MM.1S (cell line): Measurements from ENCODE around the gene TLE3.
A peak's percentile ranks its signal among the peaks of the same experiment; 100 is the strongest.

Experiments used
- DNase-seq: peaks from one replicate; pipeline ENCODE4 v3.0.0-alpha.2; 2015
- H2AFZ ChIP-seq: fragments of 300-600 bp; sonication (generic); 2 replicates; pipeline ENCODE4 v1.6.0; 2016; ENCODE audit warnings: antibody characterized with exemption, low read length
- H3F3A ChIP-seq: fragments of 300-600 bp; sonication (generic); 2 replicates; pipeline ENCODE4 v1.6.1; 2016; ENCODE audit warnings: mild to moderate bottlenecking, antibody characterized with exemption, low read length, moderate library complexity, mixed read lengths; ENCODE audit not compliant: insufficient read depth
- H3K27ac ChIP-seq: fragments of 300-600 bp; sonication (generic); 2 replicates; pipeline ENCODE4 v1.5.1; 2016; ENCODE audit warnings: mild to moderate bottlenecking, low read length
- H3K27me3 ChIP-seq: fragments of 300-600 bp; sonication (generic); replicated peaks from 2 replicates; pipeline ENCODE4 v1.6.0; 2016; ENCODE audit warnings: low read length; ENCODE audit not compliant: insufficient read depth
- H3K36me3 ChIP-seq: fragments of 300-600 bp; sonication (generic); replicated peaks from 2 replicates; pipeline ENCODE4 v1.6.1; 2016; ENCODE audit warnings: mild to moderate bottlenecking, low read length, mixed read lengths; ENCODE audit not compliant: insufficient read depth
- H3K4me1 ChIP-seq: fragments of 300-600 bp; sonication (generic); 2 replicates; pipeline ENCODE4 v1.6.1; 2016; ENCODE audit warnings: low read length, mixed read lengths
- H3K4me2 ChIP-seq: fragments of 300-600 bp; sonication (generic); 2 replicates; pipeline ENCODE4 v1.6.0; 2016; ENCODE audit warnings: low read depth, low read length
- H3K4me3 ChIP-seq: fragments of 300-600 bp; sonication (generic); 2 replicates; pipeline ENCODE4 v1.5.1; 2016; ENCODE audit warnings: low read length, mixed read lengths
- H3K79me2 ChIP-seq: fragments of 300-600 bp; sonication (generic); 2 replicates; pipeline ENCODE4 v1.6.1; 2016; ENCODE audit warnings: mixed run types, low read length, mixed read lengths
- H3K9ac ChIP-seq: fragments of 300-600 bp; sonication (generic); 2 replicates; pipeline ENCODE4 v1.6.1; 2016; ENCODE audit warnings: low read length, mixed read lengths
- H3K9me2 ChIP-seq: fragments of 300-600 bp; sonication (generic); replicated peaks from 2 replicates; pipeline ENCODE4 v1.6.1; 2016; ENCODE audit warnings: mild to moderate bottlenecking, low read length, mixed read lengths; ENCODE audit not compliant: insufficient read depth
- H3K9me3 ChIP-seq: fragments of 300-600 bp; sonication (generic); replicated peaks from 2 replicates; pipeline ENCODE4 v1.6.1; 2016; ENCODE audit warnings: mild to moderate bottlenecking, low read length, mixed read lengths; ENCODE audit not compliant: insufficient read depth
- H4K20me1 ChIP-seq: fragments of 300-600 bp; sonication (generic); 2 replicates; pipeline ENCODE4 v1.6.1; 2016; ENCODE audit warnings: mild to moderate bottlenecking, low read length, moderate library complexity, mixed read lengths; ENCODE audit not compliant: insufficient read depth
- CTCF ChIP-seq: fragments of 300-600 bp; sonication (generic); IDR thresholded peaks from 2 replicates; pipeline ENCODE4 v1.5.1; 2016; ENCODE audit warnings: antibody characterized with exemption, low read length, mixed read lengths
- EZH2 ChIP-seq: fragments of 300-600 bp; sonication (generic); optimal IDR thresholded peaks from 2 replicates; pipeline ENCODE3; 2017; ENCODE audit warnings: low read depth, mild to moderate bottlenecking, antibody characterized with exemption, low read length, mixed read lengths
- EZH2phosphoT487 ChIP-seq: fragments of 300-600 bp; sonication (generic); IDR thresholded peaks from 2 replicates; pipeline ENCODE4 v1.6.1; 2018; ENCODE audit warnings: antibody characterized with exemption, low read length

Gene TLE3

GRCh38 chr15:70014860-70015490 lies 82.7 kb downstream of the TLE3 start:
- Histone ChIP-seq H3K4me1 (peaks cover 61% of the 10 kb centered on the region), H3K27me3 (no peaks in the 10 kb centered on the region), H3K9me3 (no peaks in the 10 kb centered on the region), H3F3A (peaks cover 47% of the 10 kb centered on the region), H3K9ac (peak overlapping the region; percentile 72), H3K4me3 (peak overlapping the region; percentile 18; the same call in 1 of the 2 replicates), H3K4me2 (peak overlapping the region; percentile 74), H4K20me1 (no peaks in the 10 kb centered on the region), H3K36me3 (no peaks in the 10 kb centered on the region), H3K79me2 (no peaks in the 10 kb centered on the region), H3K27ac (peak overlapping the region; percentile 95), H2AFZ (no peak overlapping the region), H3K9me2 (no peaks in the 10 kb centered on the region)
- TF ChIP-seq CTCF, result peak; percentile 26
- no peak for TF ChIP-seq EZH2
- DNase-seq, result peak; percentile 96

- peak overlapping the region; percentile 95; the same call in 1 of the 2 replicates for H3K27ac ChIP-seq
- H3K4me3 ChIP-seq, result no peak overlapping the region
- peak overlapping the region; percentile 35; the same call in 1 of the 2 replicates for H3K9ac ChIP-seq
- DNase-seq, result no peak
- no peaks in the 10 kb centered on the region for H3K79me2 ChIP-seq
- H3K27me3 ChIP-seq, result no peaks in the 10 kb centered on the region
- peak overlapping the region; percentile 26; the same call in 1 of the 2 replicates for H3K4me2 ChIP-seq
- H2AFZ ChIP-seq, result no peak overlapping the region
- H3K9me2 ChIP-seq, result no peaks in the 10 kb centered on the region
- H3K36me3 ChIP-seq, result no peaks in the 10 kb centered on the region
- peaks cover 55% of the 10 kb centered on the region for H3K4me1 ChIP-seq
- TF ChIP-seq EZH2, result no peak
- TF ChIP-seq CTCF, result no peak
- TF ChIP-seq EZH2phosphoT487, result no peak
- no peaks in the 10 kb centered on the region for H3K9me3 ChIP-seq
- H3F3A ChIP-seq, result peaks cover 41% of the 10 kb centered on the region
- no peaks in the 10 kb centered on the region for H4K20me1 ChIP-seq
These were observed 83.4 kb downstream of the TLE3 start for GRCh38 chr15:70014331-70014730.

GRCh38 chr15:70013656-70014313 lies 83.9 kb downstream of the TLE3 start:
- peaks cover 36% of the 10 kb centered on the region for H3F3A ChIP-seq
- H3K9me3 ChIP-seq, result no peaks in the 10 kb centered on the region
- H3K4me3 ChIP-seq, result no peak overlapping the region
- H3K4me2 ChIP-seq, result no peak overlapping the region
- no peak overlapping the region for H2AFZ ChIP-seq
- no peaks in the 10 kb centered on the region for H3K79me2 ChIP-seq
- no peaks in the 10 kb centered on the region for H4K20me1 ChIP-seq
- H3K9me2 ChIP-seq, result no peaks in the 10 kb centered on the region
- H3K9ac ChIP-seq, result no peak overlapping the region
- H3K36me3 ChIP-seq, result no peaks in the 10 kb centered on the region
- H3K27ac ChIP-seq, result no peak overlapping the region; the same call in 1 of the 2 replicates
- peaks cover 49% of the 10 kb centered on the region for H3K4me1 ChIP-seq
- DNase-seq, result no peak
- no peak for TF ChIP-seq EZH2phosphoT487
- no peak for TF ChIP-seq EZH2
- TF ChIP-seq CTCF, result no peak
- no peaks in the 10 kb centered on the region for H3K27me3 ChIP-seq
